GM12878 (cell line): Measurements from ENCODE around the gene ZNF532. TPM values are rescaled to one million over a fixed set of nuclear protein-coding genes. Genes with fewer than 3 reads are reported as not detected.

Experiments used
- ATAC-seq: fragments of 200-7000 bp; cut with Tn5 transposase; 3 replicates; pipeline ENCODE4 v1.9.1; 2020; ENCODE audit warnings: mild to moderate bottlenecking, moderate library complexity
- BruUV-seq: library from RNA; stranded (reverse); fragments of 400-500 nt; replicated peaks from 2 replicates; lab custom pipeline; 2021; lab: Mats Ljungman, UMichigan
- CTCF ChIA-PET: fragments of 300-600 bp; sonication (Branson Sonifier 250); formaldehyde crosslinking; extraction: SDS; loops from one replicate; lab custom pipeline; 2021; ENCODE audit warnings: inconsistent platforms; lab: Yijun Ruan, JAX
- POLR2A ChIA-PET: fragments of 350-600 bp; formaldehyde crosslinking; extraction: SDS; loops from one replicate; lab custom pipeline; 2021; ENCODE audit warnings: inconsistent platforms; lab: Charles Lee
- RAD21 ChIA-PET: fragments of 300-600 bp; sonication (Branson Sonifier 250); formaldehyde crosslinking; loops from one replicate; lab custom pipeline; 2023; ENCODE audit warnings: antibody characterized with exemption; ENCODE audit not compliant: unreplicated experiment; lab: Charles Lee
- SMC1A ChIA-PET: fragments of 300-600 bp; sonication (Branson Sonifier 250); formaldehyde crosslinking; loops from one replicate; lab custom pipeline; 2023; ENCODE audit not compliant: unreplicated experiment, uncharacterized antibody; lab: Charles Lee
- DNase-seq: peaks from one replicate; pipeline ENCODE4 v3.0.0-alpha.2; 2011; ENCODE audit warnings: low read depth, low spot score
- FAIRE-seq: peaks from 3 replicates; lab custom pipeline; 2011; peaks lifted over from hg19 to GRCh38; lab: Jason Lieb, UNC
- H2AFZ ChIP-seq: 2 replicates; pipeline ENCODE4 v1.6.0; 2011; ENCODE audit warnings: low read depth, low read length, control low read depth; ENCODE audit not compliant: control insufficient read depth
- H3K27ac ChIP-seq: 2 replicates; pipeline ENCODE4 v1.5.1; 2011; ENCODE audit warnings: control low read depth; ENCODE audit not compliant: control insufficient read depth, insufficient read depth
- H3K27me3 ChIP-seq, 2 experiments: replicated peaks in 1 of 2; 2 replicates each; pipeline versions ENCODE4 v1.6.0 to v1.6.1; 2011; ENCODE audit warnings: low read length in 1 of 2; ENCODE audit not compliant: control insufficient read depth in 2 of 2, insufficient read depth in 2 of 2
- H3K36me3 ChIP-seq, 2 experiments: 2 replicates each; pipeline ENCODE4 v1.5.1; 2011; ENCODE audit warnings: low read length in 1 of 2; ENCODE audit not compliant: control insufficient read depth in 2 of 2, insufficient read depth in 2 of 2
- H3K4me1 ChIP-seq: 2 replicates; pipeline ENCODE4 v1.6.1; 2011; ENCODE audit warnings: mild to moderate bottlenecking, low read length, moderate library complexity, mixed read lengths; ENCODE audit not compliant: control insufficient read depth, insufficient read depth
- H3K4me2 ChIP-seq: 2 replicates; pipeline ENCODE4 v1.6.0; 2011; ENCODE audit warnings: control low read depth; ENCODE audit not compliant: control insufficient read depth, insufficient read depth
- H3K4me3 ChIP-seq: fragments of 200-600 bp; sonication (generic); 2 replicates; pipeline ENCODE4 v1.5.1; 2016
- H3K79me2 ChIP-seq: 2 replicates; pipeline ENCODE4 v1.6.0; 2011; ENCODE audit warnings: low read length; ENCODE audit not compliant: control insufficient read depth, insufficient read depth
- H3K9ac ChIP-seq: 2 replicates; pipeline ENCODE4 v1.8.0; 2011; ENCODE audit warnings: low read length, control low read depth, mixed read lengths; ENCODE audit not compliant: control insufficient read depth, insufficient read depth
- H3K9me3 ChIP-seq: replicated peaks from 3 replicates; pipeline ENCODE4 v1.5.1; 2011; ENCODE audit warnings: mild to moderate bottlenecking, low read length; ENCODE audit not compliant: control insufficient read depth, insufficient read depth
- H4K20me1 ChIP-seq: 2 replicates; pipeline ENCODE4 v1.6.0; 2011; ENCODE audit not compliant: control insufficient read depth, insufficient read depth
- FOS ChIP-seq: IDR thresholded peaks from 3 replicates; pipeline ENCODE4 v1.6.1; 2011; ENCODE audit warnings: borderline replicate concordance; ENCODE audit not compliant: insufficient read length; ENCODE audit errors: extremely low read depth
- KLF5 ChIP-seq: fragments of 450-650 bp; IDR thresholded peaks from 2 replicates; pipeline ENCODE4 v1.6.1; 2014; ENCODE audit warnings: mild to moderate bottlenecking; ENCODE audit not compliant: partially characterized antibody
- NR2C1 ChIP-seq: fragments of 450-650 bp; IDR thresholded peaks from 2 replicates; pipeline ENCODE4 v1.6.1; 2017; ENCODE audit warnings: antibody characterized with exemption, mild to moderate bottlenecking, moderate library complexity
- TCF12 ChIP-seq: IDR thresholded peaks from 2 replicates; pipeline ENCODE4 v1.6.1; 2011; ENCODE audit warnings: low read depth, mild to moderate bottlenecking, low read length
- WGBS: methylation state at CpG from one replicate; pipeline ENCODE4 v1.1.6; 2016; ENCODE audit warnings: low lambda C conversion rate; ENCODE audit not compliant: insufficient replicate concordance, insufficient coverage; ENCODE audit errors: missing lambda C conversion rate; 5-methylcytosine and 5-hydroxymethylcytosine counted together
- in situ Hi-C: fragments of 300-500 bp; cut with MboI; formaldehyde crosslinking; loops from 9 replicates; pipeline ENCODE4 v1.14.3; 2018; ENCODE audit warnings: mixed read lengths
- intact Hi-C: fragments of 100-400 bp; cut with micrococcal nuclease; formaldehyde crosslinking; loops from one replicate; pipeline ENCODE4 v1.14.2; 2022; ENCODE audit not compliant: unreplicated experiment
- polyA plus RNA-seq, 11 experiments: library from polyadenylated mRNA; depleted of rRNA in 4 of 11; unstranded in 6 of 11; stranded (reverse) in 5 of 11; fragments of >200 nt; fragmentation: Nextera tagmentation in 4 of 11; fragmentation: Illumina TruSeq in 1 of 11; extraction: Ambion mirVana in 4 of 11; extraction: Trizol in 1 of 11; gene quantifications; 1 replicate in 1 of 11; 2 replicates in 10 of 11; pipeline versions ENCODE4 v1.2.1 to v1.2.3, GENCODE V29; 2011 to 2016; ENCODE audit warnings: inconsistent platforms in 2 of 11, missing spikeins in 2 of 11, low read depth in 1 of 11
- total RNA-seq, 4 experiments: library from RNA; depleted of rRNA in 3 of 4; stranded (reverse); fragments of >200 nt in 3 of 4; fragmentation: Illumina TruSeq in 1 of 4; extraction: Trizol in 1 of 4; gene quantifications; 2 replicates each; pipeline versions ENCODE4 v1.2.1 to v1.2.3, GENCODE V29; 2013 to 2021
- TF ChIP-seq, protein P1 (sequence below): fragments of 150-350 bp; IDR thresholded peaks from 2 replicates; pipeline ENCODE4 v1.6.1; 2016; ENCODE audit warnings: low read depth, low read length

The ZNF532 gene
- total and polyA plus RNA-seq, 10 of the 15 experiments (the other 5 are each of a cell fraction or from before 2014, with no cell fraction given), result 0.44 to 3.4 (median 1.4) TPM

DNA sequence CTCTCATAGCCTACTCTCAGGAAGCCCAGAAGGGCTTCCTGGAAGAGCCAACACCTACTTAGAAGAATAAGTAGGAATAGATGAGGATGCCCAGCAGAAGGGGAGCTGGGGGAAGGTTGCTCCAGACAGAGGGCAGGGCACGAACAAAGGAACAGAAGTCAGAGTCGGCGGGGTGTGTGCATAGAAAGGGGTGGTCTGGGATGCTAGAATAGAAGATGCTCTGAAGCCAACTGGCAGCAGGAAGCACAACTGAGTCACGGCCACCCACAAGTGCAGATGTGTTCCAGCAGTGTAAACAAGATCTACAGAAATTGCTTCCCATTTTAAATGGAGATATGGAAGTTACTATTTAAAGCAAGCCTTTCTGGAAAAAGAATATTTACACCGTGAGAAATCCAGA lies 131.0 kb downstream of the ZNF532 start:
- H2AFZ ChIP-seq, result no peak overlapping the region
- no TSS peak for BruUV-seq
- CTCF ChIA-PET, result no interaction called here
- H3K4me1 ChIP-seq, result peaks cover 27% of the 10 kb centered on the region
- ATAC-seq (no peak), FAIRE-seq (no peak), DNase-seq (no peak)
- no peak overlapping the region for H3K4me2 ChIP-seq
- no peak overlapping the region for H3K27ac ChIP-seq
- in situ Hi-C loops (loop anchor here (25.0 kb wide), 1 partner anchor 892 kb away; the partner anchor contains the start of gene PMAIP1), intact Hi-C loops (no loop called here)
- no peak overlapping the region for H3K4me3 ChIP-seq
- SMC1A ChIA-PET, result interaction anchor here (1.6 kb wide), 1 partner anchor 213 kb away, joined by 3 read pairs; no protein-coding TSS in a partner anchor
- POLR2A ChIA-PET, result no interaction called here
- H4K20me1 ChIP-seq, result no peaks in the 10 kb centered on the region
- no peaks in the 10 kb centered on the region for H3K79me2 ChIP-seq
- WGBS, result 94% methylated on average over 5 of the region's 5 CpGs
- RAD21 ChIA-PET, result no interaction called here
- H3K27me3 ChIP-seq, result no peaks in the 10 kb centered on the region
- no peak overlapping the region for H3K9ac ChIP-seq
- TF ChIP-seq, protein P1, sequence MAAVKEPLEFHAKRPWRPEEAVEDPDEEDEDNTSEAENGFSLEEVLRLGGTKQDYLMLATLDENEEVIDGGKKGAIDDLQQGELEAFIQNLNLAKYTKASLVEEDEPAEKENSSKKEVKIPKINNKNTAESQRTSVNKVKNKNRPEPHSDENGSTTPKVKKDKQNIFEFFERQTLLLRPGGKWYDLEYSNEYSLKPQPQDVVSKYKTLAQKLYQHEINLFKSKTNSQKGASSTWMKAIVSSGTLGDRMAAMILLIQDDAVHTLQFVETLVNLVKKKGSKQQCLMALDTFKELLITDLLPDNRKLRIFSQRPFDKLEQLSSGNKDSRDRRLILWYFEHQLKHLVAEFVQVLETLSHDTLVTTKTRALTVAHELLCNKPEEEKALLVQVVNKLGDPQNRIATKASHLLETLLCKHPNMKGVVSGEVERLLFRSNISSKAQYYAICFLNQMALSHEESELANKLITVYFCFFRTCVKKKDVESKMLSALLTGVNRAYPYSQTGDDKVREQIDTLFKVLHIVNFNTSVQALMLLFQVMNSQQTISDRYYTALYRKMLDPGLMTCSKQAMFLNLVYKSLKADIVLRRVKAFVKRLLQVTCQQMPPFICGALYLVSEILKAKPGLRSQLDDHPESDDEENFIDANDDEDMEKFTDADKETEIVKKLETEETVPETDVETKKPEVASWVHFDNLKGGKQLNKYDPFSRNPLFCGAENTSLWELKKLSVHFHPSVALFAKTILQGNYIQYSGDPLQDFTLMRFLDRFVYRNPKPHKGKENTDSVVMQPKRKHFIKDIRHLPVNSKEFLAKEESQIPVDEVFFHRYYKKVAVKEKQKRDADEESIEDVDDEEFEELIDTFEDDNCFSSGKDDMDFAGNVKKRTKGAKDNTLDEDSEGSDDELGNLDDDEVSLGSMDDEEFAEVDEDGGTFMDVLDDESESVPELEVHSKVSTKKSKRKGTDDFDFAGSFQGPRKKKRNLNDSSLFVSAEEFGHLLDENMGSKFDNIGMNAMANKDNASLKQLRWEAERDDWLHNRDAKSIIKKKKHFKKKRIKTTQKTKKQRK, result no peak
- TF ChIP-seq TCF12, result no peak
- TF ChIP-seq NR2C1, result no peak
- TF ChIP-seq FOS, result no peak
- no peak for TF ChIP-seq KLF5
- H3K36me3 ChIP-seq, result no peaks in the 10 kb centered on the region
- peaks cover 3% of the 10 kb centered on the region; the same call in 2 of the 3 replicates for H3K9me3 ChIP-seq
